Activated T-cell treated with anti-CD3 and anti-CD28 coated beads, Interleukin-2, amount 50 U/mL, for 72 hours (primary cell): Measurements from ENCODE around the gene NPAS3. TPM values are rescaled to one million over a fixed set of nuclear protein-coding genes. Genes with fewer than 3 reads are reported as not detected.
A peak's percentile ranks its signal among the peaks of the same experiment; 100 is the strongest.

ENCODE experiments used
- ATAC-seq, 2 donors: fragments of 150-1000 bp; cut with Tn5 transposase; replicated peaks in 1 of 2; 2 replicates each; pipeline ENCODE4 v1.10.0; 2021; ENCODE audit warnings: moderate library complexity in 2 of 2, mild to moderate bottlenecking in 1 of 2
- DNase-seq, 2 donors: peaks; one replicate each; pipeline ENCODE4 v3.0.0; 2021 to 2022; ENCODE audit warnings: mixed read lengths in 1 of 2
- H3K27ac Mint-ChIP-seq: one replicate; pipeline ENCODE4 v1.8.0; 2022; ENCODE audit warnings: mild to moderate bottlenecking, moderate library complexity, mixed read lengths
- H3K27me3 Mint-ChIP-seq: one replicate; pipeline ENCODE4 v1.8.0; 2022; ENCODE audit warnings: low read depth, mixed read lengths
- H3K36me3 Mint-ChIP-seq, 2 donors: one replicate each; pipeline ENCODE4 v1.8.0; 2022; ENCODE audit warnings: mixed read lengths in 2 of 2, mild to moderate bottlenecking in 1 of 2; ENCODE audit not compliant: insufficient read depth in 2 of 2
- H3K4me1 Mint-ChIP-seq: one replicate; pipeline ENCODE4 v1.8.0; 2022; ENCODE audit warnings: low read depth, mixed read lengths
- H3K4me3 Mint-ChIP-seq, 2 donors: one replicate each; pipeline ENCODE4 v1.8.0; 2022; ENCODE audit warnings: mild to moderate bottlenecking in 2 of 2, mixed read lengths in 2 of 2, moderate library complexity in 2 of 2
- H3K9me3 Mint-ChIP-seq, 2 donors: one replicate each; pipeline ENCODE4 v1.8.0; 2022; ENCODE audit warnings: mixed read lengths in 2 of 2
- total RNA-seq, 2 donors: library from RNA; stranded (reverse); gene quantifications; one replicate each; pipeline ENCODE4 v1.2.3, GENCODE V29; 2022

NPAS3 gene
- total RNA-seq, 2 donors from 2014 or later: not detected

DNA sequence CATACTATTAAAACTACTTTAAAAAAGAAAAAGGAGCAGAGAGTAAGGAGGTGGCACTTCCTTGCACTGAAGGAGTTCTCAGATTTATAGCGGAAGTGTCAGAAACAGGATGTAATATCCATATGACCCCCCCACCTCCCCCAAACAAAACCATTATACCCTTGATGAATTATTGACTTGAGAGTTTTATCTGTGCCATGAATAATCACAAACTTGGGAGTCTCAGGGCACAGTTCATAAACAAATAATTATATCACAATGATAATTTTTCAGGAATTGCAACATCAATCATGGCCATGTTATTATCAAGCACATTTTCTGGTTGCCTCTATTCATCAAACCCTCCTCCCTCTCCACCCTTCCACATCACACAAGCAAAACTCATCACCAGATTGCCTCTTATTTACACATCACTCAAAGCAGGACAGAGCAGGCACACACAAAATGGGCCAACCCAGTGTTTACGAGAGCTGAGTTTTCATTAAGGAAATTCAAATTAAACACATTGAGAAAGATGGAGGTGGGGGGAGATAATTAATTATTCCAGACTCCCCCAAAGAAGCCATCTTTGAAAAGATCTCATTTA is 870.8 kb downstream of the NPAS3 start:
- peaks cover 0 to 2% of the 10 kb centered on the region in 2 donors for H3K9me3 Mint-ChIP-seq
- H3K27me3 Mint-ChIP-seq: peaks cover 22% of the 10 kb centered on the region
- no peak for DNase-seq
- no peak overlapping the region for H3K27ac Mint-ChIP-seq
- ATAC-seq: no peak
- H3K4me3 Mint-ChIP-seq: no peak overlapping the region
- H3K36me3 Mint-ChIP-seq: no peaks in the 10 kb centered on the region
- H3K4me1 Mint-ChIP-seq: no peaks in the 10 kb centered on the region

- Mint-ChIP-seq H3K27me3 (peaks cover 23% of the 10 kb centered on the region), H3K4me3 (no peak overlapping the region), H3K4me1 (no peaks in the 10 kb centered on the region), H3K27ac (no peak overlapping the region), H3K36me3 (no peaks in the 10 kb centered on the region), H3K9me3 (peaks cover 0 to 2% of the 10 kb centered on the region in 2 donors)
- ATAC-seq (no peak), DNase-seq (no peak)
These were observed 871.6 kb downstream of the NPAS3 start for GRCh38 chr14:33810308-33810707.

GRCh38 chr14:33811721-33812120 is 873.0 kb downstream of the NPAS3 start:
- H3K27me3 Mint-ChIP-seq: peaks cover 26% of the 10 kb centered on the region
- peaks cover 0 to under 1% of the 10 kb centered on the region in 2 donors for H3K9me3 Mint-ChIP-seq
- no peak for ATAC-seq

GRCh38 chr14:33812181-33812580 is 873.5 kb downstream of the NPAS3 start:
- no peak overlapping the region for H3K27ac Mint-ChIP-seq
- no peaks in the 10 kb centered on the region for H3K4me1 Mint-ChIP-seq
- ATAC-seq (no peak), DNase-seq (no peak)
- no peak overlapping the region for H3K4me3 Mint-ChIP-seq
- H3K36me3 Mint-ChIP-seq: no peaks in the 10 kb centered on the region
- no peaks in the 10 kb centered on the region for H3K9me3 Mint-ChIP-seq
- H3K27me3 Mint-ChIP-seq: peaks cover 24% of the 10 kb centered on the region

More at GRCh38 chr14:33811721-33812120, 873.0 kb downstream of the NPAS3 start:
- DNase-seq: no peak
- H3K4me3 Mint-ChIP-seq: no peak overlapping the region
- H3K27ac Mint-ChIP-seq: no peak overlapping the region
- no peaks in the 10 kb centered on the region for H3K36me3 Mint-ChIP-seq
- H3K4me1 Mint-ChIP-seq: no peaks in the 10 kb centered on the region

GRCh38 chr14:33812601-33813000 is 873.9 kb downstream of the NPAS3 start:
- peaks cover 24% of the 10 kb centered on the region for H3K27me3 Mint-ChIP-seq
- DNase-seq: no peak
- no peaks in the 10 kb centered on the region for H3K9me3 Mint-ChIP-seq
- H3K4me3 Mint-ChIP-seq: no peak overlapping the region
- no peaks in the 10 kb centered on the region for H3K36me3 Mint-ChIP-seq
- no peak overlapping the region for H3K27ac Mint-ChIP-seq
- ATAC-seq: no peak
- H3K4me1 Mint-ChIP-seq: no peaks in the 10 kb centered on the region

GRCh38 chr14:33814010-33814409 is 875.3 kb downstream of the NPAS3 start:
- Mint-ChIP-seq H3K4me3 (no peak overlapping the region), H3K27ac (no peak overlapping the region), H3K36me3 (no peaks in the 10 kb centered on the region), H3K9me3 (no peaks in the 10 kb centered on the region), H3K4me1 (no peaks in the 10 kb centered on the region), H3K27me3 (peaks cover 24% of the 10 kb centered on the region)
- ATAC-seq (no peak), DNase-seq (no peak)

GRCh38 chr14:33833706-33834465 is 895.2 kb downstream of the NPAS3 start:
- Mint-ChIP-seq H3K4me3 (no peak overlapping the region), H3K4me1 (no peaks in the 10 kb centered on the region), H3K36me3 (no peaks in the 10 kb centered on the region), H3K9me3 (no peaks in the 10 kb centered on the region), H3K27me3 (no peaks in the 10 kb centered on the region), H3K27ac (no peak overlapping the region)
- DNase-seq: no peak
- ATAC-seq: no peak

- no peaks in the 10 kb centered on the region for H3K4me1 Mint-ChIP-seq
- H3K9me3 Mint-ChIP-seq: no peaks in the 10 kb centered on the region
- no peak overlapping the region for H3K27ac Mint-ChIP-seq
- ATAC-seq (peak; percentile 49 to 76), DNase-seq (no peak)
- no peaks in the 10 kb centered on the region for H3K36me3 Mint-ChIP-seq
- H3K27me3 Mint-ChIP-seq: no peaks in the 10 kb centered on the region
- no peak overlapping the region for H3K4me3 Mint-ChIP-seq
These were observed 896.0 kb downstream of the NPAS3 start for GRCh38 chr14:33834466-33835260.

GRCh38 chr14:33835261-33835655 is 896.6 kb downstream of the NPAS3 start:
- no peak for DNase-seq
- no peaks in the 10 kb centered on the region for H3K4me1 Mint-ChIP-seq
- H3K9me3 Mint-ChIP-seq: no peaks in the 10 kb centered on the region
- no peak overlapping the region for H3K4me3 Mint-ChIP-seq
- H3K36me3 Mint-ChIP-seq: no peaks in the 10 kb centered on the region
- H3K27me3 Mint-ChIP-seq: no peaks in the 10 kb centered on the region
- ATAC-seq: no peak
- H3K27ac Mint-ChIP-seq: no peak overlapping the region

GRCh38 chr14:33835677-33836076 is 897.0 kb downstream of the NPAS3 start:
- H3K27me3 Mint-ChIP-seq: no peaks in the 10 kb centered on the region
- no peak overlapping the region for H3K27ac Mint-ChIP-seq
- no peaks in the 10 kb centered on the region for H3K9me3 Mint-ChIP-seq
- ATAC-seq (no peak), DNase-seq (no peak)
- no peaks in the 10 kb centered on the region for H3K36me3 Mint-ChIP-seq
- H3K4me1 Mint-ChIP-seq: no peaks in the 10 kb centered on the region
- H3K4me3 Mint-ChIP-seq: no peak overlapping the region

GRCh38 chr14:33836203-33836899 is 897.7 kb downstream of the NPAS3 start:
- Mint-ChIP-seq H3K4me1 (no peaks in the 10 kb centered on the region), H3K36me3 (no peaks in the 10 kb centered on the region), H3K9me3 (no peaks in the 10 kb centered on the region), H3K4me3 (no peak overlapping the region), H3K27me3 (no peaks in the 10 kb centered on the region), H3K27ac (no peak overlapping the region)
- ATAC-seq (peak; percentile 40 to 74), DNase-seq (peak in 1 of 2 donors; percentile 16)

- Mint-ChIP-seq H3K36me3 (no peaks in the 10 kb centered on the region), H3K27me3 (no peaks in the 10 kb centered on the region), H3K27ac (no peak overlapping the region), H3K4me1 (no peaks in the 10 kb centered on the region), H3K4me3 (no peak overlapping the region), H3K9me3 (no peaks in the 10 kb centered on the region)
- ATAC-seq: no peak
- no peak for DNase-seq
These were observed 898.4 kb downstream of the NPAS3 start for GRCh38 chr14:33836900-33837577.
